Breast epithelium (tissue), 3 donors: ENCODE data around the gene RSPO3.

Source experiments
- POLR2A ChIP-seq: fragments of 450-650 bp; IDR thresholded peaks from one replicate; pipeline ENCODE4 v1.6.1; 2016; ENCODE audit warnings: antibody characterized with exemption, mild to moderate bottlenecking, moderate library complexity
- POLR2AphosphoS5 ChIP-seq, 3 donors: sonication (generic); formaldehyde crosslinking; IDR thresholded peaks; one replicate each; pipeline ENCODE4 v1.6.1; 2017; ENCODE audit warnings: antibody characterized with exemption in 3 of 3
- TF ChIP-seq, protein P1 (sequence below), 3 donors: fragments of 450-650 bp; IDR thresholded peaks; one replicate each; pipeline ENCODE4 v1.5.1; 2016 to 2017; ENCODE audit warnings: antibody characterized with exemption in 3 of 3, mild to moderate bottlenecking in 3 of 3, moderate library complexity in 3 of 3

DNA sequence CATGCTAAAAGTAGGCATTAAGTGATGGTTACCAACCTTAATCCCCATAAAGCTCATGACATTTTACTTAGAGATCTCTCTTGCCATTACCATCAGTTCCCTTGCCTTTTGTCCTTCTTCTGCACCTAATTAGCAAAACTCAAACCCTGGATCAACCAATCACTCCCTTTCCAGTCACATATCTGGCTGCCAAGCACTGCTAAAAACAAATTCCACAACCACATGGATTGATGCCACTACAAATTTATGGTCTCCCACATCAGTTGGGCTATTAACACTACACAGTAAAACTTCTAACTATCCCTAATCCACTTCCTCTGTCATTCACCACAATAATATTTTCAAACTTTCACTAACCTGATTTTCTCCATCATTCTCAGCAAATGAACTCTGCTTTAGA, 93.9 kb downstream of the RSPO3 start:
- TF ChIP-seq, protein P1, sequence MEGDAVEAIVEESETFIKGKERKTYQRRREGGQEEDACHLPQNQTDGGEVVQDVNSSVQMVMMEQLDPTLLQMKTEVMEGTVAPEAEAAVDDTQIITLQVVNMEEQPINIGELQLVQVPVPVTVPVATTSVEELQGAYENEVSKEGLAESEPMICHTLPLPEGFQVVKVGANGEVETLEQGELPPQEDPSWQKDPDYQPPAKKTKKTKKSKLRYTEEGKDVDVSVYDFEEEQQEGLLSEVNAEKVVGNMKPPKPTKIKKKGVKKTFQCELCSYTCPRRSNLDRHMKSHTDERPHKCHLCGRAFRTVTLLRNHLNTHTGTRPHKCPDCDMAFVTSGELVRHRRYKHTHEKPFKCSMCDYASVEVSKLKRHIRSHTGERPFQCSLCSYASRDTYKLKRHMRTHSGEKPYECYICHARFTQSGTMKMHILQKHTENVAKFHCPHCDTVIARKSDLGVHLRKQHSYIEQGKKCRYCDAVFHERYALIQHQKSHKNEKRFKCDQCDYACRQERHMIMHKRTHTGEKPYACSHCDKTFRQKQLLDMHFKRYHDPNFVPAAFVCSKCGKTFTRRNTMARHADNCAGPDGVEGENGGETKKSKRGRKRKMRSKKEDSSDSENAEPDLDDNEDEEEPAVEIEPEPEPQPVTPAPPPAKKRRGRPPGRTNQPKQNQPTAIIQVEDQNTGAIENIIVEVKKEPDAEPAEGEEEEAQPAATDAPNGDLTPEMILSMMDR (IDR thresholded peaks at IDR 0.05), result no peak
- TF ChIP-seq POLR2A (no peak), POLR2AphosphoS5 (IDR thresholded peaks at IDR 0.05) (no peak)
